B cell (primary cell): Measurements from ENCODE around the gene CPD. TPM values are rescaled to one million over a fixed set of nuclear protein-coding genes. Genes with fewer than 3 reads are reported as not detected.

ENCODE experiments used
- ATAC-seq: fragments of 200-7000 bp; cut with Tn5 transposase; one replicate; pipeline ENCODE4 v1.10.0; 2021; ENCODE audit warnings: low read depth, mild to moderate bottlenecking, moderate number of reproducible peaks, moderate library complexity
- CTCF ChIA-PET: fragments of 350-600 bp; sonication (Branson Sonifier 250); formaldehyde crosslinking; loops from one replicate; lab custom pipeline; 2021; ENCODE audit warnings: antibody characterized with exemption, inconsistent platforms; lab: Charles Lee
- POLR2A ChIA-PET: fragments of 350-600 bp; sonication (Branson Sonifier 250); formaldehyde crosslinking; loops from one replicate; lab custom pipeline; 2021; ENCODE audit warnings: antibody characterized with exemption; lab: Charles Lee
- DNase-seq: peaks from one replicate; pipeline ENCODE4 v3.0.0; 2013
- H2AFZ ChIP-seq: 2 replicates; pipeline ENCODE4 v1.6.1; 2012; ENCODE audit warnings: mild to moderate bottlenecking, low read depth, low read length; ENCODE audit not compliant: insufficient read depth, poor library complexity, severe bottlenecking
- H3K27ac ChIP-seq, 2 donors: 1 replicate in 1 of 2; 2 replicates in 1 of 2; pipeline ENCODE4 v1.5.1; 2012 to 2013; ENCODE audit warnings: low read length in 2 of 2, mild to moderate bottlenecking in 2 of 2, moderate library complexity in 1 of 2
- H3K27me3 ChIP-seq, 4 experiments: fragments of 200-600 bp in 1 of 4; sonication (generic) in 1 of 4; replicated peaks in 1 of 4; 1 replicate in 2 of 4; 2 replicates in 2 of 4; pipeline versions ENCODE4 v1.6.1 to v1.7.0; 2013 to 2016; ENCODE audit warnings: low read length in 3 of 4, mild to moderate bottlenecking in 2 of 4, mixed read lengths in 1 of 4, moderate library complexity in 1 of 4; ENCODE audit not compliant: insufficient read depth in 4 of 4, control insufficient read depth in 3 of 4; ENCODE audit errors: control extremely low read depth in 1 of 4
- H3K36me3 ChIP-seq, 2 experiments: replicated peaks in 1 of 2; 1 replicate in 1 of 2; 2 replicates in 1 of 2; pipeline versions ENCODE4 v1.6.1 to v1.7.1; 2013; ENCODE audit warnings: low read length in 1 of 2; ENCODE audit not compliant: insufficient read depth in 2 of 2, control insufficient read depth in 1 of 2; ENCODE audit errors: control extremely low read depth in 1 of 2, extremely low read depth in 1 of 2
- H3K4me1 ChIP-seq, 2 donors: fragments of 200-600 bp in 1 of 2; sonication (generic) in 1 of 2; 1 replicate in 1 of 2; 2 replicates in 1 of 2; pipeline versions ENCODE4 v1.5.1 to v1.6.1; 2013 to 2017; ENCODE audit warnings: low read length in 2 of 2; ENCODE audit not compliant: control insufficient read depth in 2 of 2, insufficient read depth in 2 of 2
- H3K4me2 ChIP-seq: replicated peaks from 2 replicates; pipeline ENCODE3; 2012; ENCODE audit warnings: mild to moderate bottlenecking, low read depth, low read length; ENCODE audit not compliant: poor library complexity, severe bottlenecking
- H3K4me3 ChIP-seq, 5 experiments: fragments of 200-600 bp in 1 of 5; sonication (generic) in 1 of 5; 1 replicate in 3 of 5; 2 replicates in 2 of 5; pipeline versions ENCODE4 v1.5.1 to v1.7.0; 2011 to 2016; ENCODE audit warnings: low read length in 4 of 5, mild to moderate bottlenecking in 4 of 5, low read depth in 2 of 5, control low read depth in 1 of 5, moderate library complexity in 1 of 5; ENCODE audit not compliant: insufficient read depth in 1 of 5; ENCODE audit errors: control extremely low read depth in 1 of 5, extremely low read depth in 1 of 5
- H3K79me2 ChIP-seq: fragments of 200-600 bp; sonication (generic); one replicate; pipeline ENCODE4 v1.6.0; 2016; ENCODE audit warnings: low read length; ENCODE audit not compliant: control insufficient read depth, insufficient read depth
- H3K9ac ChIP-seq: fragments of 200-600 bp; sonication (generic); 2 replicates; pipeline ENCODE4 v1.6.1; 2017; ENCODE audit warnings: mild to moderate bottlenecking, low read length, moderate library complexity
- H3K9me3 ChIP-seq, 3 donors: one replicate each; pipeline versions ENCODE4 v1.6.1 to v1.7.1; 2013; ENCODE audit warnings: low read length in 2 of 3; ENCODE audit not compliant: control insufficient read depth in 2 of 3, insufficient read depth in 1 of 3; ENCODE audit errors: control extremely low read depth in 1 of 3
- H4K20me1 ChIP-seq: 2 replicates; pipeline ENCODE4 v1.6.0; 2012; ENCODE audit warnings: mild to moderate bottlenecking, low read length; ENCODE audit not compliant: insufficient read depth, control insufficient read depth, poor library complexity, severe bottlenecking
- H3K27ac Mint-ChIP-seq: one replicate; pipeline ENCODE4 v1.8.0; 2021; ENCODE audit warnings: mixed read lengths
- H3K27me3 Mint-ChIP-seq: one replicate; pipeline ENCODE4 v1.8.0; 2021; ENCODE audit warnings: mixed read lengths
- H3K4me1 Mint-ChIP-seq: one replicate; pipeline ENCODE4 v1.8.0; 2021; ENCODE audit warnings: mixed read lengths
- H3K4me3 Mint-ChIP-seq: one replicate; pipeline ENCODE4 v1.8.0; 2021; ENCODE audit warnings: mixed read lengths
- H3K9me3 Mint-ChIP-seq: one replicate; pipeline ENCODE4 v1.8.0; 2022; ENCODE audit warnings: mixed read lengths; ENCODE audit not compliant: insufficient read depth
- CTCF ChIP-seq: fragments of 200-600 bp; IDR thresholded peaks from one replicate; pipeline ENCODE4 v1.8.0; 2022; ENCODE audit warnings: antibody characterized with exemption, mild to moderate bottlenecking
- EZH2 ChIP-seq: IDR thresholded peaks from 2 replicates; pipeline ENCODE4 v1.6.1; 2012; ENCODE audit warnings: borderline replicate concordance, low read depth, mild to moderate bottlenecking, moderate library complexity, low read length; ENCODE audit not compliant: insufficient read depth, poor library complexity, severe bottlenecking
- WGBS: methylation state at CpG from one replicate; pipeline ENCODE4 v1.1.5; 2013; ENCODE audit warnings: missing lambda C conversion rate; ENCODE audit not compliant: insufficient coverage; 5-methylcytosine and 5-hydroxymethylcytosine counted together
- intact Hi-C: fragments of 100-400 bp; cut with micrococcal nuclease; formaldehyde crosslinking; loops from one replicate; pipeline ENCODE4 v1.10.0; 2022
- polyA plus RNA-seq: library from polyadenylated mRNA; depleted of rRNA; stranded (reverse); fragments of >200 nt; gene quantifications from 2 replicates; pipeline ENCODE4 v1.2.3, GENCODE V29; 2012
- total RNA-seq, 2 donors: library from RNA; stranded (reverse); fragments of 120-200 nt in 1 of 2; gene quantifications; 1 replicate in 1 of 2; 2 replicates in 1 of 2; pipeline versions ENCODE4 v1.2.3 to v1.2.4, GENCODE V29; 2013 to 2022

CPD gene
- total and polyA plus RNA-seq, 2 donors (not counting 1 experiment from before 2014, with no cell fraction given) = 1.5 to 15.6 TPM

- no peaks in the 10 kb centered on the region for H3K36me3 ChIP-seq
- intact Hi-C loops = loop anchor here (1.0 to 10.0 kb wide), 5 partner anchors 86 to 1086 kb away; partner anchors contain the start of genes CRLF3, GOSR1 and NUFIP2
- Mint-ChIP-seq H3K9me3 (no peaks in the 10 kb centered on the region), H3K27me3 (peaks cover 53% of the 10 kb centered on the region), H3K27ac (peak overlapping the region; percentile 80), H3K4me3 (peak overlapping the region; percentile 88), H3K4me1 (peaks cover 28% of the 10 kb centered on the region)
- H3K27me3 ChIP-seq = peaks cover 0 to 43% (median 41%) of the 10 kb centered on the region in 4 experiments
- TF ChIP-seq EZH2 (no peak), CTCF (no peak)
- DNase-seq (no peak), ATAC-seq (no peak)
- H2AFZ ChIP-seq = peak overlapping the region; percentile 89
- peak overlapping the region; percentile 62 to 94 (median 77) for H3K4me3 ChIP-seq
- POLR2A ChIA-PET = interaction anchor here (0.6 kb wide), 1 partner anchor 938 kb away, joined by 6 read pairs; no protein-coding TSS in a partner anchor
- H4K20me1 ChIP-seq = peaks cover 14% of the 10 kb centered on the region
- 3% methylated on average over 26 of the region's 31 CpGs for WGBS
- peak overlapping the region; percentile 83 for H3K9ac ChIP-seq
- CTCF ChIA-PET = interaction anchor here (1.1 to 2.6 kb wide), 2 partner anchors 176 to 274 kb away, joined by 3 to 9 read pairs; no protein-coding TSS in a partner anchor
- H3K79me2 ChIP-seq = no peaks in the 10 kb centered on the region
- H3K9me3 ChIP-seq = no peaks in the 10 kb centered on the region
- no peak overlapping the region for H3K27ac ChIP-seq
- H3K4me1 ChIP-seq = peaks cover 17 to 19% of the 10 kb centered on the region in 2 donors
- H3K4me2 ChIP-seq = peak overlapping the region; percentile 83
These were observed 394 bp upstream of the CPD start for GRCh38 chr17:30378241-30378824.

GRCh38 chr17:30379303-30379902 lies 676 bp downstream of the CPD start:
- H3K4me3 ChIP-seq = peak overlapping the region; percentile 62 to 97 (median 77)
- no peaks in the 10 kb centered on the region for H3K36me3 ChIP-seq
- DNase-seq (no peak), ATAC-seq (no peak)
- Mint-ChIP-seq H3K27me3 (peaks cover 51% of the 10 kb centered on the region), H3K27ac (no peak overlapping the region), H3K4me1 (peaks cover 28% of the 10 kb centered on the region), H3K9me3 (no peaks in the 10 kb centered on the region), H3K4me3 (peak overlapping the region; percentile 86)
- intact Hi-C loops = loop anchor here (2.0 to 10.0 kb wide), 4 partner anchors 97 to 1087 kb away; partner anchors contain the start of genes CRLF3, GOSR1 and NUFIP2
- peak overlapping the region in 1 of 2 donors; percentile 56 for H3K27ac ChIP-seq
- WGBS = 1% methylated on average over 68 of the region's 68 CpGs
- CTCF ChIA-PET = no interaction called here
- H2AFZ ChIP-seq = peak overlapping the region; percentile 89
- peaks cover 14% of the 10 kb centered on the region for H4K20me1 ChIP-seq
- H3K4me1 ChIP-seq = peaks cover 17 to 19% of the 10 kb centered on the region in 2 donors
- peak overlapping the region; percentile 83 for H3K9ac ChIP-seq
- TF ChIP-seq EZH2 = peak; percentile 35
- no peak for TF ChIP-seq CTCF
- H3K27me3 ChIP-seq = peaks cover 0 to 42% (median 39%) of the 10 kb centered on the region in 4 experiments
- peak overlapping the region; percentile 83 for H3K4me2 ChIP-seq
- POLR2A ChIA-PET = no interaction called here
- no peaks in the 10 kb centered on the region for H3K79me2 ChIP-seq
- no peaks in the 10 kb centered on the region for H3K9me3 ChIP-seq
